Fibroblast of lung (primary cell): Measurements from ENCODE around the gene DHFR2. TPM values are rescaled to one million over a fixed set of nuclear protein-coding genes. Genes with fewer than 3 reads are reported as not detected.

ENCODE experiments used
- DNase-seq, 2 donors: peaks; one replicate each; pipeline versions ENCODE4 v3.0.0 to v3.0.0-alpha.2; 2010; ENCODE audit warnings: low read depth in 2 of 2
- H2AFZ ChIP-seq: 2 replicates; pipeline ENCODE4 v1.5.1; 2012; ENCODE audit warnings: low read length, control low read depth, inconsistent platforms
- H3K27ac ChIP-seq: 2 replicates; pipeline ENCODE4 v1.5.1; 2011; ENCODE audit warnings: low read length, control low read depth; ENCODE audit not compliant: insufficient read depth
- H3K27me3 ChIP-seq: 2 replicates; pipeline ENCODE4 v1.5.1; 2011; ENCODE audit warnings: mild to moderate bottlenecking, low read length; ENCODE audit not compliant: control insufficient read depth, insufficient read depth
- H3K36me3 ChIP-seq: 2 replicates; pipeline ENCODE4 v1.5.1; 2011; ENCODE audit warnings: low read length; ENCODE audit not compliant: control insufficient read depth, insufficient read depth
- H3K4me1 ChIP-seq: 2 replicates; pipeline ENCODE4 v1.5.1; 2011; ENCODE audit warnings: low read length; ENCODE audit not compliant: control insufficient read depth, insufficient read depth; ENCODE audit errors: extremely low read depth
- H3K4me2 ChIP-seq: 2 replicates; pipeline ENCODE4 v1.5.1; 2011; ENCODE audit warnings: low read length, control low read depth; ENCODE audit not compliant: insufficient read depth; ENCODE audit errors: extremely low read depth
- H3K4me3 ChIP-seq, 4 experiments: fragments of 200-600 bp in 1 of 4; sonication (generic) in 1 of 4; replicated peaks in 1 of 4; 2 replicates each; pipeline ENCODE4 v1.5.1; 2011 to 2016; ENCODE audit warnings: low read length in 4 of 4, low read depth in 3 of 4, mild to moderate bottlenecking in 3 of 4, control low read depth in 2 of 4, inconsistent platforms in 1 of 4, mixed read lengths in 1 of 4; ENCODE audit not compliant: insufficient read depth in 1 of 4; ENCODE audit errors: control extremely low read depth in 1 of 4
- H3K79me2 ChIP-seq: 2 replicates; pipeline ENCODE4 v1.5.1; 2012; ENCODE audit warnings: mild to moderate bottlenecking, low read length, inconsistent platforms; ENCODE audit not compliant: control insufficient read depth, insufficient read depth
- H3K9ac ChIP-seq: 2 replicates; pipeline ENCODE4 v1.5.1; 2011; ENCODE audit warnings: mild to moderate bottlenecking, low read length, control low read depth; ENCODE audit not compliant: insufficient read depth
- H3K9me3 ChIP-seq: 2 replicates; pipeline ENCODE4 v1.5.1; 2012; ENCODE audit warnings: low read depth, low read length; ENCODE audit not compliant: control insufficient read depth, insufficient read depth
- H4K20me1 ChIP-seq: 2 replicates; pipeline ENCODE4 v1.5.1; 2011; ENCODE audit warnings: low read length; ENCODE audit not compliant: control insufficient read depth, insufficient read depth; ENCODE audit errors: extremely low read depth
- EZH2 ChIP-seq: IDR thresholded peaks from 2 replicates; pipeline ENCODE4 v1.5.1; 2012; ENCODE audit warnings: low read length, control low read depth, mild to moderate bottlenecking; ENCODE audit errors: missing control alignments
- polyA plus RNA-seq, 2 donors: library from polyadenylated mRNA; depleted of rRNA in 1 of 2; stranded (reverse) in 1 of 2; unstranded in 1 of 2; fragments of >200 nt; gene quantifications; 2 replicates each; pipeline ENCODE4 v1.2.1, GENCODE V29; 2011 to 2012; ENCODE audit warnings: missing spikeins in 1 of 2
- total RNA-seq: library from RNA; depleted of rRNA; stranded (reverse); fragments of >200 nt; gene quantifications from 2 replicates; pipeline ENCODE4 v1.2.1, GENCODE V29; 2014
- TF ChIP-seq, protein P1 (sequence below), 2 donors: IDR thresholded peaks in 1 of 2; conservative IDR thresholded peaks in 1 of 2; 1 replicate in 1 of 2; 2 replicates in 1 of 2; pipeline ENCODE4 v1.5.1; 2011 to 2012; ENCODE audit warnings: low read length in 2 of 2, control low read depth in 1 of 2, inconsistent platforms in 1 of 2, low read depth in 1 of 2, mild to moderate bottlenecking in 1 of 2

The DHFR2 gene
- total and polyA plus RNA-seq, 2 donors (not counting 1 experiment from before 2014, with no cell fraction given): 4.3 to 6.9 TPM

DNA sequence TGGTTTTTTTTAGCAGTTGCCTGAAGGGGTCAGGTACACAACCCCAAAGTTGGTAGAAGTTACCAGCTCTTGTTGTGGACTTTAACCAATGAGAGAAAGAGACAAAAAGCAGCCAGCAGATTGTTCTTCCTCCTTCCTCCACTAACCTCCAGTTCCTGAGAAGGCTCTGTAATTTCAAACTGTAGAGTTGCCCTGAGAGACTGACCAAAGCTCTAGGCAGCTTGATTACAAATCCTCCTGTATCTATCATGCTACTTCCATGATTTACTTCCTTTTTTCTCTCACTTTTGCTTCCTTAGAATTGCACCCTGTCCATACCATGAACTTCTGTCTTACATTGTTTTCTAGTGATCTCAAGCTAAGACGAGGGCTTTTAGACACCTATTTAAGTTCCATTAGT is 29.4 kb upstream of the DHFR2 start:
- H3K27me3 ChIP-seq: no peaks in the 10 kb centered on the region
- H3K4me1 ChIP-seq: no peaks in the 10 kb centered on the region
- no peak overlapping the region for H3K4me3 ChIP-seq
- TF ChIP-seq, protein P1, sequence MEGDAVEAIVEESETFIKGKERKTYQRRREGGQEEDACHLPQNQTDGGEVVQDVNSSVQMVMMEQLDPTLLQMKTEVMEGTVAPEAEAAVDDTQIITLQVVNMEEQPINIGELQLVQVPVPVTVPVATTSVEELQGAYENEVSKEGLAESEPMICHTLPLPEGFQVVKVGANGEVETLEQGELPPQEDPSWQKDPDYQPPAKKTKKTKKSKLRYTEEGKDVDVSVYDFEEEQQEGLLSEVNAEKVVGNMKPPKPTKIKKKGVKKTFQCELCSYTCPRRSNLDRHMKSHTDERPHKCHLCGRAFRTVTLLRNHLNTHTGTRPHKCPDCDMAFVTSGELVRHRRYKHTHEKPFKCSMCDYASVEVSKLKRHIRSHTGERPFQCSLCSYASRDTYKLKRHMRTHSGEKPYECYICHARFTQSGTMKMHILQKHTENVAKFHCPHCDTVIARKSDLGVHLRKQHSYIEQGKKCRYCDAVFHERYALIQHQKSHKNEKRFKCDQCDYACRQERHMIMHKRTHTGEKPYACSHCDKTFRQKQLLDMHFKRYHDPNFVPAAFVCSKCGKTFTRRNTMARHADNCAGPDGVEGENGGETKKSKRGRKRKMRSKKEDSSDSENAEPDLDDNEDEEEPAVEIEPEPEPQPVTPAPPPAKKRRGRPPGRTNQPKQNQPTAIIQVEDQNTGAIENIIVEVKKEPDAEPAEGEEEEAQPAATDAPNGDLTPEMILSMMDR (conservative IDR thresholded peaks at IDR 0.05 in 1 of 2, IDR thresholded peaks at IDR 0.05 in 1 of 2; ENCODE audit: low read depth in 1 of 2, low read length in 2 of 2): no peak
- no peak for TF ChIP-seq EZH2
- H4K20me1 ChIP-seq: no peaks in the 10 kb centered on the region
- no peak overlapping the region for H3K9ac ChIP-seq
- no peak overlapping the region for H3K4me2 ChIP-seq
- H3K79me2 ChIP-seq: no peaks in the 10 kb centered on the region
- H2AFZ ChIP-seq: no peak overlapping the region
- no peak for DNase-seq
- H3K27ac ChIP-seq: no peak overlapping the region
- no peaks in the 10 kb centered on the region for H3K9me3 ChIP-seq
- H3K36me3 ChIP-seq: peaks cover 2% of the 10 kb centered on the region

DNA sequence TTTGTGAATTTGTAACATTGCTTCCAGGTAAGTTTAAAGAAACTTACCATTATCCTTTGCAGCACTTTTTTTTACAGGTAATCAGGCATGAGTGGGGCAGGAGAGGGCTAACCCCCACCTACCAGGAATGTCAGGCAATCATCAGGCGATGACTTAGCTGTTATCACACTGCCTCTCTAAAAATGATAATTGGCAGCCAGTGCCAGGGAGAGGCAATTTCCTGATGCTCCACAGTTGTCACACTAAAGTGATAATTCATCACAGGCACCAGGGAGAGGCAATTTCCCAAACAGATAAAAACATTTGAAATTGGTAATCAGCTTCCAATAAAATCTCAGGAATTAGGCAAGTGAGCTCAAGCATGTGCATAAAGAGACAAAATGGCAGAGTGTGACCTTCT is 26.4 kb upstream of the DHFR2 start:
- DNase-seq: no peak

GRCh38 chr3:94083261-94083660 is 20.5 kb upstream of the DHFR2 start:
- no peak for DNase-seq
- TF ChIP-seq, protein P1 (conservative IDR thresholded peaks at IDR 0.05 in 1 of 2, IDR thresholded peaks at IDR 0.05 in 1 of 2; ENCODE audit: low read depth in 1 of 2, low read length in 2 of 2): no peak
- TF ChIP-seq EZH2: no peak

More for the DNA sequence above, 26.4 kb upstream of the DHFR2 start:
- Histone ChIP-seq H4K20me1 (no peaks in the 10 kb centered on the region), H3K36me3 (no peaks in the 10 kb centered on the region), H3K9me3 (no peaks in the 10 kb centered on the region), H3K9ac (no peak overlapping the region), H2AFZ (no peak overlapping the region), H3K79me2 (no peaks in the 10 kb centered on the region), H3K27me3 (no peaks in the 10 kb centered on the region), H3K27ac (no peak overlapping the region), H3K4me2 (no peak overlapping the region), H3K4me1 (no peaks in the 10 kb centered on the region), H3K4me3 (no peak overlapping the region)
- TF ChIP-seq, protein P1 (conservative IDR thresholded peaks at IDR 0.05 in 1 of 2, IDR thresholded peaks at IDR 0.05 in 1 of 2; ENCODE audit: low read depth in 1 of 2, low read length in 2 of 2): no peak
- TF ChIP-seq EZH2: no peak

More at GRCh38 chr3:94083261-94083660, 20.5 kb upstream of the DHFR2 start:
- Histone ChIP-seq H4K20me1 (no peaks in the 10 kb centered on the region), H2AFZ (no peak overlapping the region), H3K4me3 (no peak overlapping the region), H3K27me3 (no peaks in the 10 kb centered on the region), H3K9me3 (no peaks in the 10 kb centered on the region), H3K36me3 (no peaks in the 10 kb centered on the region), H3K9ac (no peak overlapping the region), H3K4me2 (no peak overlapping the region), H3K79me2 (no peaks in the 10 kb centered on the region), H3K27ac (no peak overlapping the region), H3K4me1 (no peaks in the 10 kb centered on the region)
